Central memory CD4-positive, alpha-beta T cell (primary cell): Measurements from ENCODE around the gene LRRC26.

Experiments used
- DNase-seq: peaks from one replicate; pipeline ENCODE4 v3.0.0; 2022

LRRC26 gene

GRCh38 chr9:137199411-137200121, 29.7 kb upstream of the LRRC26 start:
- no peak for DNase-seq

- DNase-seq: no peak
Measured at GRCh38 chr9:137198902-137199283, 29.0 kb upstream of the LRRC26 start.

- no peak for DNase-seq
Measured at GRCh38 chr9:137198051-137198901, 28.4 kb upstream of the LRRC26 start.

- no peak for DNase-seq
Measured at GRCh38 chr9:137195525-137196220, 25.8 kb upstream of the LRRC26 start.

GRCh38 chr9:137194909-137195308, 25.1 kb upstream of the LRRC26 start:
- DNase-seq: no peak

GRCh38 chr9:137194388-137194787, 24.5 kb upstream of the LRRC26 start:
- no peak for DNase-seq

GRCh38 chr9:137193771-137194170, 23.9 kb upstream of the LRRC26 start:
- DNase-seq: no peak

- no peak for DNase-seq
Measured at GRCh38 chr9:137192859-137193258, 23.0 kb upstream of the LRRC26 start.

- DNase-seq: no peak
Measured at GRCh38 chr9:137192448-137192780, 22.6 kb upstream of the LRRC26 start.

GRCh38 chr9:137191691-137192447, 22.0 kb upstream of the LRRC26 start:
- DNase-seq: no peak

GRCh38 chr9:137191245-137191644, 21.4 kb upstream of the LRRC26 start:
- DNase-seq: no peak

- DNase-seq: no peak
Measured at GRCh38 chr9:137190315-137190856, 20.5 kb upstream of the LRRC26 start.

GRCh38 chr9:137189297-137190295, 19.7 kb upstream of the LRRC26 start:
- DNase-seq: no peak

GRCh38 chr9:137188490-137189296, 18.8 kb upstream of the LRRC26 start, which contains the start of the genes ANAPC2 and SSNA1:
Gene ANAPC2, minus strand, starts transcription at chr9:137188560. Its CDS starts 28 bp downstream, at chr9:137188532.
Gene SSNA1, plus strand, starts transcription at chr9:137188676. Its CDS starts 51 bp downstream, at chr9:137188727.
- peak; percentile 90 for DNase-seq

GRCh38 chr9:137188086-137188489, 18.2 kb upstream of the LRRC26 start:
- no peak for DNase-seq

GRCh38 chr9:137187386-137187785, 17.5 kb upstream of the LRRC26 start:
- DNase-seq: no peak

- DNase-seq: no peak
Measured at GRCh38 chr9:137186385-137186784, 16.5 kb upstream of the LRRC26 start.

GRCh38 chr9:137185921-137186320, 16.1 kb upstream of the LRRC26 start:
- no peak for DNase-seq

- DNase-seq: no peak
Measured at GRCh38 chr9:137184881-137185660, 15.2 kb upstream of the LRRC26 start.
